ENCODE measurements around the gene ITIH3. TPM values are rescaled to one million over a fixed set of nuclear protein-coding genes. Genes with fewer than 3 reads are reported as not detected.

Gene ITIH3
- total and polyA plus RNA-seq, 5 experiments from 2014 or later: 0.40 TPM; not detected in 4

DNA sequence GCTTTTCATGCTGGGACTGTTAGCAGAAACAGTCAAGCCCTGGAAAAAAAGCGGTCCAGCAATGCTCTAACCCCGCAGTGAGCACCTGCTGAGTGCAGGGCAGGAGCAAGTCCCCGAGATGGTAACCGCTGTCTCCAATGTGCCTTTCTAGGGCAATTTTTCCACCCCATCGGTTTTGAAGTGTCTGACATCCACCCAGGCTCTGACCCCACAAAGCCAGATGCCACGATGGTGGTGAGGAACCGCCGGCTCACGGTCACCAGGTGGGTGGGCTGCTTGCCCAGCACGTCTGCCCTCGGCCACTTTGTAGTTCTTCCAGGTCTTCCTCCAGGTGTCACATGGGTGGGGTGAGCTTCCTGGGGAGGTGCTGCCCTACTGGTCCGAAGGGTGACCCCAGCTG lies 3.2 kb upstream of the ITIH3 start:
- Mint-ChIP-seq H3K27me3 (no peaks in the 10 kb centered on the region), H3K27ac (no peak overlapping the region), H3K4me1 (peaks cover 0 to 2% (median 0%) of the 10 kb centered on the region in 4 donors), H3K9me3 (no peaks in the 10 kb centered on the region), H3K4me3 (no peak overlapping the region), H3K36me3 (no peaks in the 10 kb centered on the region)
- POLR2A ChIA-PET: no interaction called here
- DNase-seq (no peak), ATAC-seq (no peak)

DNA sequence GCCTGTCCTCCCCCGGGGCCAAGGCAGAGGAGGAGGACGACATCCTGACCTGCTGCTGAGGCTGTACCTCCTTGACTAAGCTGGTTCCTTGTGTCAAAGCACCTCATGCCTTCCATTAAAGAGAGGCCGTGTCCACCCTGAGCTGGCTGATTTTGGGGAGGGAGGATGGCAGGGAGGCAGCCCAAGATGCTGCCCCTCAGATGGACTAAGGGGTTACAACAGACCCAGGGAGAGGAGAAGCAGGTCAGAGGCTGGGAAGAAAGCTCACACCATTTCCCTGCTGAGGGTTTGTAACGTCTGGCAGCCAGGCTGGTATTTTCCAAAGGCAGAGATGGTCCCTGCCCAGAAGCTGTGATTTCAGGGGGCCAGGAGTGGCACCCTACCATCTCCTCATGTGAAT lies 2.7 kb upstream of the ITIH3 start:
- Mint-ChIP-seq H3K36me3 (no peaks in the 10 kb centered on the region), H3K9me3 (no peaks in the 10 kb centered on the region), H3K4me3 (no peak overlapping the region), H3K27ac (peak overlapping the region in 1 of 10 donors; percentile 22), H3K4me1 (peaks cover 0 to 2% (median 0%) of the 10 kb centered on the region in 4 donors), H3K27me3 (no peaks in the 10 kb centered on the region)
- ATAC-seq (no peak), DNase-seq (no peak)
- POLR2A ChIA-PET: no interaction called here

DNA sequence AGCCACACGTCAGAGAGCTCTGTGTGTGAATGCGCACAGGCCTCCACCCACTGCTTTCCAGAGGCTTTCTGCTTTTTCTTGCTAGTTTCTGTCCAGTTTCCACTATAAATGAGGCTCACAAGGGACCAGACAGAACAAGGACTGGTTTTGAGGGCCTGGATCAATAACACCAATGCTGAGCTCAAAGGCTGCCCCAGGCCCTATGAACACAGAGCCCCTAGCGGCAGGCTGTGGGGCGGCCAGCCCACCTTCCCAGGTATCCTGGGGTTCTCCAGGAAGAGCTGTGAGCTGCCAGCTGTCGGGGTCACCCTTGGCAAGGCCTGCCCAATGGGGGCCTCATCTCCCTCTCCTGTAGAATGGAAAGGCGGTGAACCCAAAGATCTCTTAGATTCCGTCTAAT lies 2.2 kb upstream of the ITIH3 start:
- POLR2A ChIA-PET: no interaction called here
- no peaks in the 10 kb centered on the region for H3K27me3 Mint-ChIP-seq

DNA sequence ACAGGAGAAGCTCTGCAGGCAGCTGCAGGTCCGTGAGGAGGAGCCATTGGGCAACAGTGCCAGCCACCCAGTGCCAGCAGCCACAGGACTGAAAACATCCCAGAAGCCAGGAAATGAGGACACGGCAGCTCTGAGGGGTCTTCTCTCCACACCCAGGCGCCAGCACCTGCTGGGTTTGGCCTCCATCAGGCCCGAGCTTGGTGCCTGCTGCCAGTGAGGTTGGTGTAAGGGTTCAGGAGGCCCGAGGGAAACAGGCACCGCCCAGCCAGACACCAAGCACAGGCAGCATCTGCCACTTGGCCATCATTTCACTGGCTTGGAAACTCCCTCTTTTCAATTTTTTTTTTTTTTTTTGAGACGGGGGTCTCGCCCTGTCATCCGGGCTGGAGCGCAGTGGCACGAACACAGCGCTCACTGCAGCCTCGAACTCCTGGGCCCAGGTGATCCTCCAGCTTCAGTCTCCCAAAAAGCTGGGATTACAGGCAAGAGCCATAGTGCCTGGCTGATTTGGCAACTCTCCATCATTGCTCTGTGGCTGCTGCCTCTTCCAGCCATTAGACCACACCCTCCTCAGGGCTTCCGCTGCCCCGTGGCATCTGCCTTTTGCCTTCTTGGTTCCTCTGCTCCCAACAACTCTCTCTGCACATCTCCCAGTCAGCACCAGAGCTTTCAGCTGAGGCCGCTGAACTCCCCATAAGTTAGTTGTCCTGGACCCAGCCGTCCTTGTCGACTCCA lies 1.5 kb upstream of the ITIH3 start:
- no peak for ATAC-seq
- Mint-ChIP-seq H3K4me1 (peaks cover 0 to 2% (median 0%) of the 10 kb centered on the region in 4 donors), H3K4me3 (no peak overlapping the region)

More for the DNA sequence above, 2.2 kb upstream of the ITIH3 start:
- no peak for ATAC-seq
- peaks cover 0 to 2% (median 0%) of the 10 kb centered on the region in 4 donors for H3K4me1 Mint-ChIP-seq
- H3K4me3 Mint-ChIP-seq: no peak overlapping the region
- no peaks in the 10 kb centered on the region for H3K9me3 Mint-ChIP-seq
- H3K27ac Mint-ChIP-seq: no peak overlapping the region
- no peaks in the 10 kb centered on the region for H3K36me3 Mint-ChIP-seq
- DNase-seq: no peak

DNA sequence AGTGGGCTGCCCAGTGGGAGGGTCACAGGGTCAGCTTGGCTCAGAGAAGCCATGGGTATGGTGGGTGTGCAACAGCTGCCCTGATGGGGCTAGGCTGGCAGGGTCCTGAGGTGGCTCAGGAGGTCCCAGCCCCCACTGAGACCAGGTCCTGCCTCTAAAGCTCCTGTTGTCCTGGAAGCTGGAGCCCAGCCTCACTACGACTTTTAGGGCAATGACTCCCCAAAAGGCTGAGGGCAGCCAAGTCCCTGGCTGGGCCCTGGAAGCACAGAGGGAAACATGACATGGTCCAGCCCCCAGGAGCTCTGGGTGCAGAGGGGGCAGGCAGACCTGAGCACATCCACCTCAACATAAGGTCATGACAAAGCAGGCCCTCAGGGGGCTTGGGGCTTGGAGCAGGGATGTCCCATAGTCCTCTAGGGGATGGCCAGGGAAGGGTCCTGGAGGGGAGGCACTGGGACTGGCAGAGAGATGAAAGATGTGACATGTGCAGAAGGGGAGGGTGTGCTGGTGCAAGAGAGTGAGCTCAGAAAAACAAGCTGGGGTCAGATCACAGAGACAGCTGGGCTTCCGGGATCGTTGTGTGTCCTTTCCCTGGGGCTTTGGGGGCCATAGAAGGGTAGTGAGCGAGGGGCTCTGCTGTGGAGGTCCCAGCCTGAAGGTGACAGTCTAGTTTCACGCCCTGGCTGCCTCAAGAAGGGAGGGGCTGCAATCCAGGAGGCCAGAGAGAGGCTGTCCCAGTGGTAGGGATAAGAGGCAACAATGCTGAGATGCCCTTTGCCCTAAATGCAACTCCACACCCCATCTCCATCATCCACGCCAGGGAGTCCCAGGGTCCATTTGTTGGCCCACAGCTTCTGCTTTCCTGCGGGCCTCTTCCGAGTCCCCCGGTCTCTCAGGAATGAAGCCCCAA lies 639 bp upstream of the ITIH3 start:
- peak overlapping the region in 1 of 10 donors; percentile 22 for H3K27ac Mint-ChIP-seq
- H3K36me3 Mint-ChIP-seq: no peaks in the 10 kb centered on the region
- no peaks in the 10 kb centered on the region for H3K27me3 Mint-ChIP-seq
- DNase-seq (no peak), ATAC-seq (no peak)
- POLR2A ChIA-PET: no interaction called here
- no peaks in the 10 kb centered on the region for H3K9me3 Mint-ChIP-seq
- peaks cover 0 to under 1% (median 0%) of the 10 kb centered on the region in 4 donors for H3K4me1 Mint-ChIP-seq
- H3K4me3 Mint-ChIP-seq: no peak overlapping the region

More for the DNA sequence above, 1.5 kb upstream of the ITIH3 start:
- Mint-ChIP-seq H3K9me3 (no peaks in the 10 kb centered on the region), H3K27ac (peak overlapping the region in 1 of 10 donors; percentile 22), H3K36me3 (no peaks in the 10 kb centered on the region), H3K27me3 (no peaks in the 10 kb centered on the region)
- no peak for DNase-seq
- POLR2A ChIA-PET: no interaction called here

DNA sequence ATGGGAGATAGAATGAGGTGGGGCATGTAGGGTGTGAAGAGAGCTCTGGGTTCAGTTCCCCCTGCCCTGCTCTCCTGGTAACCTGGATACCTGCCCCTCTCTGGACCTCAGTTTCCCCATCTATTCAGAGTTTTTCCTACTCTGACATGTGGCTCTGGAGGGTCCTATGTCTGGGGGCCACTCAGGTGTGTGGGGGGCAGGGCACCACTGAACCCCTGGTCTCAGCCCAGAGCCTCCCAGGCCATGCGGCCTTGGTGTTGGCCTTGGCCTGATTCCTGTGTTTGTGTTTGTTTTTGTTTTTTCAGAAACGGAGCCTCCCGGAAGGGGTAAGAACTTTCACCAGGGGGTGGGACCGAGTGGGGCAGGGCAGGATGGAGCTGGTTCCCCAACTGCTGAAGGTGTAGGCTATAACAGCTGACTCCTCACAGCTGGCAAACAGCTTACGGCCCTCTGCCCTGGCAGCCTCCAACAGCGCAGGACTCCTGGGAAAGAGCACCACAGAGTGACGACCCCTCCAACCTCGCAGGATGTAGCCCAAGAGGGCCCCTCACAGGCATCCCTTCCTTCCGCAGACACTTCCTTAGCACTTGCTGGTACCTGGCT lies 803 bp downstream of the ITIH3 start:
- ATAC-seq (no peak), DNase-seq (no peak)
- POLR2A ChIA-PET: no interaction called here
- H3K36me3 Mint-ChIP-seq: no peaks in the 10 kb centered on the region
- no peaks in the 10 kb centered on the region for H3K9me3 Mint-ChIP-seq
- H3K4me1 Mint-ChIP-seq: no peaks in the 10 kb centered on the region
- H3K4me3 Mint-ChIP-seq: no peak overlapping the region
- H3K27me3 Mint-ChIP-seq: no peaks in the 10 kb centered on the region
- peak overlapping the region in 1 of 10 donors; percentile 65 for H3K27ac Mint-ChIP-seq

DNA sequence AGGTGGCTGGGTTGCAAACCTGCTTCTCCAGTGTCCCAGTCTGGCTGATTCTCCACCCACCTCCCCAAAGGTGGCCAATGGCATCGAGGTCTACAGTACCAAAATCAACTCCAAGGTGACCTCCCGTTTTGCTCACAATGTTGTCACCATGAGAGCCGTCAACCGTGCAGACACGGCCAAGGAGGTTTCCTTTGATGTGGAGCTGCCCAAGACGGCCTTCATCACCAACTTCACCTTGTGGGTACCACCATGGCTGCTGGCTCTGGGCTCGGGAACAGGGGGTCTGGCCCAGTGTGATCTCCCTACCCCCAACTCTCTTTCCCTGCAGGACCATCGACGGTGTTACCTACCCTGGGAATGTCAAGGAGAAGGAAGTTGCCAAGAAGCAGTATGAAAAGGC lies 1.8 kb downstream of the ITIH3 start:
- H3K36me3 Mint-ChIP-seq: no peaks in the 10 kb centered on the region
- H3K4me1 Mint-ChIP-seq: no peaks in the 10 kb centered on the region
- H3K4me3 Mint-ChIP-seq: no peak overlapping the region
- ATAC-seq: no peak
- no peaks in the 10 kb centered on the region for H3K9me3 Mint-ChIP-seq
- H3K27me3 Mint-ChIP-seq: no peaks in the 10 kb centered on the region
- POLR2A ChIA-PET: no interaction called here
- no peak overlapping the region for H3K27ac Mint-ChIP-seq
- no peak for DNase-seq

DNA sequence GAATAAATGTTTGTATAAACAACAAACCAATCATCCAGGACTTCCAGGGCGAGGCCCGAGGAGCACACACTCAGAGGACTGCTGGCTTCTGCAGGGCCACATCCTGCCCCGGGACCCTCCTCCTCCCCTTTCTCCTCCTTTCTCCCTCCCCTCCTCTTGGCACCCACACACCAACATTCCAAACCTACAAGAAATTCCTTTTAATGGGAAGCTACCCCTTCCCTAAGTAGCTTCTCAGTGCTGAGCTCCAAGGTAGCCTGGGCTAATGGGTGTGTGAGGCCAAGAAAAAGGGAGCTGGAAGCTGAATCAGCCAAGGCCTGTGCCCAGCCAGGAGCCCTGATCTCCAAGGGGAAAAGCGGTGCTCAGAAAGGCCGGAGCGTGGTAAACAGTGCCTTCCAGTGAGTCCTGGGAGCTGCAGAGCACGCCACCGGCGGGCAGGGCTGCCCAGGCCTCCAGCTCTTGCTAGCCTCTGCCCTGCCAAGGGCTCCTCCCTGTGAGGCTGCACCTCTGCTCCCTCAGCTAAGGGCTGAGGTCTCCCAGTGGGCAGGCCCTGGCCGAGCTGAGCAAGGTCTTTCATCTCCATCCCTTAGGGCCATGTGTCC lies 3.9 kb downstream of the ITIH3 start:
- POLR2A ChIA-PET: interaction anchor here (0.5 kb wide), 1 partner anchor 194 kb away, joined by 4 read pairs; no protein-coding TSS in a partner anchor
- H3K4me1 Mint-ChIP-seq: no peaks in the 10 kb centered on the region
- H3K36me3 Mint-ChIP-seq: no peaks in the 10 kb centered on the region
- H3K9me3 Mint-ChIP-seq: no peaks in the 10 kb centered on the region
- ATAC-seq (no peak), DNase-seq (no peak)
- H3K27ac Mint-ChIP-seq: no peak overlapping the region
- peaks cover 0 to 5% (median 0%) of the 10 kb centered on the region in 5 donors for H3K27me3 Mint-ChIP-seq
- no peak overlapping the region for H3K4me3 Mint-ChIP-seq

DNA sequence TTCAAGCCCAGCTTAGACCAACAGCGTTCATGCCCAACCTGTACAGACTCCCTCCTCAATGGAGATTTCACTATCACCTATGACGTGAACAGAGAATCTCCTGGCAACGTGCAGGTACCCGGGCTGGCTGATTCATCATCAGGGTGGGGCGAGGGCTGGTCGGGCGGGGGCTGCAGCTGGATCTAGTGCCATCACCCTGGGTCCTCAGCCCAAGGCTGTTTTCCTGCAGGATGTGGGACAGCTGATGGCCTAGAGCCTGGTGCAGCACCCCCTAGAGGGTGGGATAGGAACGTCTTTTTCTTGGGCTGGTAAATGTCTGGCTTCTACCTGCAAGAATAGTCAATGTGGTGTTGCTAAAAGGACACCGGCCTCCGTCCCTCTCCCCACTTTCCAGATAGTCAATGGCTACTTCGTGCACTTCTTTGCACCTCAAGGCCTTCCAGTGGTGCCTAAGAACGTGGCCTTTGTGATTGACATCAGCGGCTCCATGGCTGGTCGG lies 4.4 kb downstream of the ITIH3 start:
- ATAC-seq: no peak
- Mint-ChIP-seq H3K9me3 (no peaks in the 10 kb centered on the region), H3K27ac (no peak overlapping the region), H3K27me3 (peaks cover 0 to 5% (median 0%) of the 10 kb centered on the region in 5 donors), H3K4me1 (no peaks in the 10 kb centered on the region), H3K4me3 (no peak overlapping the region), H3K36me3 (no peaks in the 10 kb centered on the region)
- POLR2A ChIA-PET: interaction anchor here (0.5 kb wide), 1 partner anchor 194 kb away, joined by 4 read pairs; no protein-coding TSS in a partner anchor
- DNase-seq: peak in 1 of 10 donors; percentile 5

DNA sequence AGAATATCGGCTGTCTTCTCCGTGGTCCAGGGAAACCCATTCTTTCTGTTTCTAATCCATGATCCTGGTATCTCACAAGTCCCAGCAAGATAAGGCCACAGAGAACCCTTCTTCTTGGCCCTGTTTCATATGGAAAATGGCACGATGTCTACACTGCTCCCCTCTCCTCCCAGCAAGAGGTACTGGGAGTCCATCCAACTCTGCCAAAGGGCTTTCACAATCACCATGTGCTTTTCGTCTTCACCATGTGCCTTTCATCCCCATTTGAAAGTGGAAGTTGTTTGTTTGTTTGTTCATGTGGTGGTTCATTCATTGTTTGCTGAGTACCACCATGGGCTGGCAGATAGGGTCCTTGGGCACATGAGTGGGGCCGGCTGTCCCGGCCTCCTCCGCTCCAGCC lies 5.5 kb downstream of the ITIH3 start:
- H3K4me3 Mint-ChIP-seq: no peak overlapping the region
- POLR2A ChIA-PET: no interaction called here
- no peaks in the 10 kb centered on the region for H3K4me1 Mint-ChIP-seq
- no peak overlapping the region for H3K27ac Mint-ChIP-seq
- DNase-seq: no peak
- no peak for ATAC-seq
- H3K36me3 Mint-ChIP-seq: no peaks in the 10 kb centered on the region
- H3K9me3 Mint-ChIP-seq: no peaks in the 10 kb centered on the region
- peaks cover 0 to 5% (median 0%) of the 10 kb centered on the region in 5 donors for H3K27me3 Mint-ChIP-seq

DNA sequence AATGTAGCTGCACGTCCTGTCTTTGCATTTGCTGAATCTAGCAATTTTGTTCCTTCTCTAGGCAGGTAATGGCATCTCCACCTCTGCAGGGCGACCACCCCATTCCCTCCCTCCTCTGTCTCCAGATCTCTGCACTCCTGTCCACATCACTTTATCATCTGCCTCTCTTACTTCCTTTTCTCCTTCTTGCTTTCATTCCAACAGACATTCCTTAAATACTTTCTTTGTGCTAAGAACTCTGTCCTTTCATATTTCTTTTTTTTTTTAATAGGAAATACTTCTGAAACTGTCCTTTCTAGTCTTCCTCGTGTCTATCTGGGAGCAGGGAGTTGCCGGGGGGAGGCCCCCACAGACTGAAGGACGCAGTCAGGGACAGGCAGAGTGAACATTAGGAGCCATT lies 7.2 kb downstream of the ITIH3 start:
- POLR2A ChIA-PET: no interaction called here
- ATAC-seq (no peak), DNase-seq (no peak)
- Mint-ChIP-seq H3K9me3 (no peaks in the 10 kb centered on the region), H3K27ac (peak overlapping the region in 1 of 10 donors; percentile 53), H3K4me1 (no peaks in the 10 kb centered on the region), H3K36me3 (no peaks in the 10 kb centered on the region), H3K27me3 (peaks cover 0 to 5% (median 0%) of the 10 kb centered on the region in 5 donors), H3K4me3 (no peak overlapping the region)

DNA sequence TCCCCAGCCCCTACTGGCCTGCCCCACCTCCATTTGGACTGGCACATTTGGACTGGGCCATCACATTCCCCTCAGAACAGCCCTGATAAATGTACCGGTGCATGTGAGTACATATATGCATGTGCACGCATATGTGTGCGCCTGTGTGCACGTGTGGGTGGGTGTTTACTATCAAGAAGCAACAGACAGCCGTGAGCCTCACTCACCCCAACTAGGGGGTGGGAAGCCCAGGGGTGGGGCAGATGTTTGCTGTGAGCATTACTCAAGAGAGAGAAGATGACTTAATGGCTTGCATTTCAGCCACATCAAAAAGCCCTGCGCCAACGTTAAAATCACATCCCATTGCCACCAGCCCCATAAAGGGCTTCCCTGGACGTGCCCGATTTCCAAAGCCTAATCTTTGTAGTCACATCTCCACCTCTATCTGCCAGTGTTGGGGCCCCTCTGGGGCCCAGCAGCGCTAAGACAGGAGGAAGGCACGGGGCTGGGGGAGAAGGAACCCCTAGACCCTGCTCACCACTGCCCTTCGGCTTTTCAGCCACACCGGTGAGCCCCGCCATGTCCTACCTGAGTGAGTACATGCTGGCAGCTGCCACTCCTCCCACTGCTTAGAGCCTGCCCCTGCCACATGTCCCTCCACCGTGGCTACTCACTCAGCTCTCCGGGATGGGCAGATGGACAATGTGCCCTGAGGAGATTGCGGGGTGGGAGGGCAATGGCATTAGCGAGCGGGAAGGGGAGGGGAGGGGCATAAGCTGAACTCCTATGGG lies 10.9 kb downstream of the ITIH3 start:
- H3K36me3 Mint-ChIP-seq: no peaks in the 10 kb centered on the region
- H3K4me3 Mint-ChIP-seq: no peak overlapping the region
- POLR2A ChIA-PET: no interaction called here
- H3K27ac Mint-ChIP-seq: peak overlapping the region in 1 of 10 donors; percentile 66
- no peaks in the 10 kb centered on the region for H3K9me3 Mint-ChIP-seq
- ATAC-seq (no peak), DNase-seq (no peak)
- peaks cover 0 to 5% (median 0%) of the 10 kb centered on the region in 5 donors for H3K27me3 Mint-ChIP-seq
- H3K4me1 Mint-ChIP-seq: peaks cover 5 to 14% (median 7%) of the 10 kb centered on the region in 4 donors
